Body of pancreas (tissue), 4 donors: ENCODE data around the gene PHLPP2.

Source experiments
- POLR2A ChIP-seq, 3 donors: fragments of 450-650 bp; IDR thresholded peaks; one replicate each; pipeline ENCODE4 v1.6.1; 2016; ENCODE audit warnings: antibody characterized with exemption in 3 of 3, mild to moderate bottlenecking in 2 of 3
- TF ChIP-seq, protein P1 (sequence below), 7 experiments: fragments of 450-650 bp in 4 of 7; fragments of 200-600 bp in 3 of 7; sonication (generic) in 3 of 7; IDR thresholded peaks; one replicate each; pipeline ENCODE4 v1.5.1; 2016 to 2019; ENCODE audit warnings: antibody characterized with exemption in 7 of 7

GRCh38 chr16:71628810-71629209, 95.7 kb downstream of the PHLPP2 start:
- TF ChIP-seq, protein P1, sequence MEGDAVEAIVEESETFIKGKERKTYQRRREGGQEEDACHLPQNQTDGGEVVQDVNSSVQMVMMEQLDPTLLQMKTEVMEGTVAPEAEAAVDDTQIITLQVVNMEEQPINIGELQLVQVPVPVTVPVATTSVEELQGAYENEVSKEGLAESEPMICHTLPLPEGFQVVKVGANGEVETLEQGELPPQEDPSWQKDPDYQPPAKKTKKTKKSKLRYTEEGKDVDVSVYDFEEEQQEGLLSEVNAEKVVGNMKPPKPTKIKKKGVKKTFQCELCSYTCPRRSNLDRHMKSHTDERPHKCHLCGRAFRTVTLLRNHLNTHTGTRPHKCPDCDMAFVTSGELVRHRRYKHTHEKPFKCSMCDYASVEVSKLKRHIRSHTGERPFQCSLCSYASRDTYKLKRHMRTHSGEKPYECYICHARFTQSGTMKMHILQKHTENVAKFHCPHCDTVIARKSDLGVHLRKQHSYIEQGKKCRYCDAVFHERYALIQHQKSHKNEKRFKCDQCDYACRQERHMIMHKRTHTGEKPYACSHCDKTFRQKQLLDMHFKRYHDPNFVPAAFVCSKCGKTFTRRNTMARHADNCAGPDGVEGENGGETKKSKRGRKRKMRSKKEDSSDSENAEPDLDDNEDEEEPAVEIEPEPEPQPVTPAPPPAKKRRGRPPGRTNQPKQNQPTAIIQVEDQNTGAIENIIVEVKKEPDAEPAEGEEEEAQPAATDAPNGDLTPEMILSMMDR (IDR thresholded peaks at IDR 0.05), result no peak
- no peak for TF ChIP-seq POLR2A (IDR thresholded peaks at IDR 0.05)
